ENCODE measurements around the gene GPR32.
A peak's percentile ranks its signal among the peaks of the same experiment; 100 is the strongest.
"Not testable (repeated sequence)": the region's sequence is repeated elsewhere in the genome, so short reads cannot be mapped to it uniquely, and the experiment has no call there.

GPR32 gene

DNA sequence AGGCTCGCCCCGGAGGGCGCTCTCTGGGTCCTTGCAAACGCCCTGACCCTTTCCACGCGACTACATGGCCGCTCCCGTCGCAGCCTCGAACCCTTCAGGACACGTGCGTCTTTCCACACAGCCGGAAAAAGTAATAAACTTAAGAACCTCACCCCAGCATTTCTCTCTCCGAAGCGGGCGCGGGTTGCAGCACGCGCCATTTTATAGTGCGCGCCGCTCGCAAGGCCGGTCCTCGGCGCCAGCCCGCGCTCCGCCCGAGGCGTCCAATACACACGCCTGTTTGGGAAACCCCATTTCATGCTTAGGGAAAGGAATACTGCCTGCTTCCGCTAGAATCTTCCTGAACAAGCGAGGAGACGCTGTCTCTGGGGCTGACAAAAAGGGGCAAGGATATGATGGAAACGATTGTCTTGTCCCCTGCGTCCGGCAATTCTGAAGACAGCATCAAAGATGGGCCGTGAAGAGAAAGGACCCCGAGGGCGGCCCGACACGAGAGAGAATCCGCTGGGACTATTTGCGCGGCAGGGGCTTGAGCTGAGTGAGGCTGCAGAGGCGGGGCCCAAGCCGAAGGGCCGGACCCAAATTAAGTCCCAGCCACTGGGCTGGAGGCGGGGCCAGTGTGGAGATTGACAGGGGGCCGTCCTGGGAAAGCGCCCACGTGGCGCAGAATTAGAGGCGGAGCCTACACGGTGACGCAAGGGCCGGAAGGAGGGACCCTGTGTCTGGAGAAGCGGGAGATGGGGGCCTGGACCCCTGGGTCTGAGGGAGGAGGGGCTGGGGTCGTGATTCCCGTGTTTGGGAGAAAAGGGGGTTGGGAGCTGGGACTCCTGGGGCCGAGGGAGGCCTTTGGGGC is 34.4 kb downstream of the GPR32 start:
- DNase-seq, result peak; percentile 100

GRCh38 chr19:50808856-50809255 is 38.6 kb downstream of the GPR32 start:
- DNase-seq, result no peak

- not testable (repeated sequence) for DNase-seq
Observed at GRCh38 chr19:50811622-50812238, 41.5 kb downstream of the GPR32 start.

DNA sequence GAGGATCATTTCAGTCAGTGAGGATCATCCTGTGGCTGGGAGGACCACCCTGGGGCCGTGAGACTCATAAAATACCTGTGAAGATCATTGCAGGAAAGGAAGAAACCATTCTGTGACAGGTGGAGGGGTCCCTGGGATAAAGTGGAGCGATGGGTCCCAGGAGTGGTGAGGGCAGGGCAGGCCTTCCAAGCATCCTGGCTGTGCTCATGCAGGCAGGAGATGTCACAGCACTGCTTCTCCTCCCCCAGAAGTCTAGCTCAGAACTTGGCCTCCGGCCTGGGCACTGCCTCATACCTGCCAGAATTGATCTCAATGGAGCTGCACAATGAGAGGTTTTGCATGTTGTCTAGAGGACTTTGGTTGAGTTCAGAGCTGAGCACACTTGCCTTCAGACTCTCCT is 42.2 kb downstream of the GPR32 start:
- no peak for DNase-seq

DNA sequence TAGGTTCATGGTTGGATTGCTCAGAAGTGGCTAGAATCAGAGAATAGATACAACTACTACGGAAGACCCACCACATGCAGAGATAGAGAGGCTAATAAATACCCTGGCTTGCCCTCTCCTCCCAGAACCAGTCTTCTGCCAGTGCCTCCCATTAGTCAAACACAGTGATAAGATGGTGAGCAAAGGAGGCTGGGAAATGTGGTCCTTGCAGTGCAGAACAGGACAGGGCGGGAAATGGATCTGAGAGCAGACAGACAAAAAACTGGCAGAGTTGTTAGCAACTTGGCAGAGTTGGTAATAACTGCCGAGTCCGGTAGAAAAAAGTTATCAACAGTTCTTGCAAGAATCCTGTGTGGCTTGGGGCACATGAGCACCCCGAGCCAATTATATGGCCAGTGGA is 44.6 kb downstream of the GPR32 start:
- no peak for DNase-seq

- DNase-seq, result no peak
Observed at GRCh38 chr19:50815439-50815838, 45.2 kb downstream of the GPR32 start.

DNA sequence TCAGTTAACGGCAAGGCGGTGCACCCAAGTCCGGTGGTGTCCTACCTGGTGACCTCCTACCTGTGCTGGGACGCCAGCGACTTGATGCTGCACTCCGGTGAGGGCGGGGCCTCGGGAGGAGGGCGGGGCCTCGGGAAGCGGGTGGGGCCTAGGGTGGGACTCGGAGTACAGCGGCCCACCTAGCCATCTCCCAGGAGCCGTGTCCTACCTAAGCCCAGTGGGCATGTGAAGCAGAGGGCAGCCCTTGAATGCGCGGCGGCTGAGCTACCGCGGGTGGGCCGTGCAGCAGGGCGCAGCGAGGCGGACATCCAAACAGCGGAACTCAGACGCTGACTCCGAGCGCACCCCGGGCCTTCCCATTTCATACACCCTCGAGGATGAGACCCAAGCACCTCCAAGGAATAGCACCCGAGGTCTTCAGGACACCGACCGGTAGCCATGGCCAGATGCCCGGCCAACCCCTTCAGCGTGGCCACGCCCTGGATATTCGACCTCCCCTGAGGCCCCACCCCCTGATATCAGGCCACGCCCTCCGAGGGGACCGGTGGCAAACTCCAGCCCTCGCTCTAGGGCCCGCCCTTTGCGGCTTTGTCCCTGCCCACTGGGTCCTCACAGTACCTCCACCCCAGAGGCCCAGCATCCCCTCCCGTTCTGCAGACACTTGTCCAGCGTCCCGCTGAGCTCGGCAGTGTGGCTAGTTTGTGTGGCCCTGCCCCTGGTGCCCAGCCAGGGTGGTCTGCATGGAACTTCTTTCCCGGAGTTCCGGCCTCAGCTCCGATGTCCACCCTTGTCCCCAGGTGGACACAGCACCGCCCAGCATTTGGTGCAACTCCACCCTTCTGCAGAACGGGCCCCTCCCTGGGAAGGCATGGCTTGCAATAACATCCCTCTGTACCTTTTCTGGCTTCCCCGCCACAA is 47.9 kb downstream of the GPR32 start:
- peak; percentile 15 for DNase-seq

DNA sequence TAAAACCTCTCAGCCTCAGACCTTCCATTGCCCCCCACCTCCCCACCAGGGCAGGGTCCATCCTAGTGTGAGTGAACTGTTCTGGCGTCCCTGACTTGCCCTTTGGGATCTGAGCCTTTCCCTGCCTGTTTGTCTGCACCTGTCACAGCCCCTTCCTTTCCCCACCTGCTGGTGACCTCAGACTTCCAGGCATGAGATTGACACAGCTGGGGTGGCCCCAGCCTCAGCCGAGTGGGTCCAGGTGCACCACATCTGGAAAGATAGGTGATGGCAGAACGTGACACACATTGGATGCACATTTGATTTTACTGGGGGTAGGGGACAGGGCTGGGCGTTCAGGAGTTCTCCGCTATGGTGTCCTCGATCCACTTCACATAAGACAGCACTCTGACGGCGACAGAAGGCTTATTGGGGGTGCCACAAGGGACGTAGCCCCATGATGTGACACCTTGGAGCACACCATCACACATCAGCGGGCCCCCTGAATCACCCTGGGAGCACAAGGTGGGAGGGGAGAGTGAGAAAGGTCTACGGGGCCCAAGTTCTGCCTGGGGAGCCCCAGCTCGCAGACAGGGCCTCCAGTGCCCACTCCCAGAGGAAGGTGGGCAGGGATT is 48.7 kb downstream of the GPR32 start:
- DNase-seq, result no peak

- DNase-seq, result no peak
Observed at GRCh38 chr19:50819636-50820035, 49.4 kb downstream of the GPR32 start.

DNA sequence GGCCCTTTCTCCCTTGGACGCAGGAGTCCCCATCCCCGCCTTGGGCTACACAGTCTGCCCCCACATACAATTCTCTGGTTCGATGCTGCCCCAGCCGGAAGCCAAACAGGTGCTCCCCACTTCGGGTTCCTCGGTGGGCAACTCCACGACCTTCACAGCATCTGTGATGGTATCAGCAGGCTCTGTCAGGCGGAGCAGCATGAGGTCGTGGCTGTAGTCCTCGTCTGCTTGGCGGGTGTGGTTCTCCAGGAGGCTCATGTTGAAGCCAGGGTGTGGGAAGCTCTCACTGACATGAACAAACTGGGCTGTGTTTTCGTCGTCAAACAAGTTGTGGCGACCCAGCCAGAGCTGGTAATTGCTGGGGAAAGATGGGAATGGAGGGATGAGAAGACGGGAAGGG is 49.8 kb downstream of the GPR32 start:
- DNase-seq, result no peak

GRCh38 chr19:50820549-50821247 is 50.4 kb downstream of the GPR32 start:
- DNase-seq, result no peak

GRCh38 chr19:50821248-50821612 is 51.0 kb downstream of the GPR32 start:
- no peak for DNase-seq
